Dendritic cell treated with granulocyte-macrophage colony-stimulating factor and Interleukin-4, amounts not matched to agents 40 ng/mL and 50 ng/mL, for 4 days (primary cell): Measurements from ENCODE around the gene ELMO3.
A peak's percentile ranks its signal among the peaks of the same experiment; 100 is the strongest.

Source experiments
- H3K27ac Mint-ChIP-seq: one replicate; pipeline ENCODE4 v1.8.0; 2022; ENCODE audit warnings: mild to moderate bottlenecking, mixed read lengths
- H3K27me3 Mint-ChIP-seq: one replicate; pipeline ENCODE4 v1.8.0; 2022; ENCODE audit warnings: mild to moderate bottlenecking, mixed read lengths
- H3K36me3 Mint-ChIP-seq: one replicate; pipeline ENCODE4 v1.8.0; 2022; ENCODE audit warnings: low read depth, mixed read lengths
- H3K4me1 Mint-ChIP-seq: one replicate; pipeline ENCODE4 v1.8.0; 2022; ENCODE audit warnings: low read depth, mixed read lengths
- H3K4me3 Mint-ChIP-seq: one replicate; pipeline ENCODE4 v1.8.0; 2022; ENCODE audit warnings: mild to moderate bottlenecking, moderate library complexity, mixed read lengths
- H3K9me3 Mint-ChIP-seq: one replicate; pipeline ENCODE4 v1.8.0; 2022; ENCODE audit warnings: mixed read lengths
- intact Hi-C: fragments of 100-400 bp; cut with micrococcal nuclease; formaldehyde crosslinking; loops from one replicate; pipeline ENCODE4 v1.15.0; 2022

ELMO3 gene

GRCh38 chr16:67191995-67192681, 6.8 kb upstream of the ELMO3 start, which contains the start of gene E2F4:
Gene E2F4, plus strand, starts transcription at chr16:67192155. Its CDS starts 73 bp downstream, at chr16:67192228.
- peaks cover under 1% of the 10 kb centered on the region for H3K27me3 Mint-ChIP-seq
- intact Hi-C loops = loop anchor here (2.0 kb wide), 1 partner anchor 35 kb away; the partner anchor contains the start of gene TMEM208
- peaks cover 50% of the 10 kb centered on the region for H3K4me1 Mint-ChIP-seq
- H3K27ac Mint-ChIP-seq = peak within 1 kb of the TSS; percentile 79
- peak within 1 kb of the TSS; percentile 83 for H3K4me3 Mint-ChIP-seq
- H3K9me3 Mint-ChIP-seq = no peaks in the 10 kb centered on the region
- peaks cover 48% of the 10 kb centered on the region for H3K36me3 Mint-ChIP-seq

GRCh38 chr16:67192781-67193361, 6.1 kb upstream of the ELMO3 start:
- H3K36me3 Mint-ChIP-seq = peaks cover 56% of the 10 kb centered on the region
- H3K4me3 Mint-ChIP-seq = peak overlapping the region; percentile 83
- H3K27me3 Mint-ChIP-seq = no peaks in the 10 kb centered on the region
- peak overlapping the region; percentile 79 for H3K27ac Mint-ChIP-seq
- intact Hi-C loops = loop anchor here (2.0 kb wide), 1 partner anchor 34 kb away; the partner anchor contains the start of gene TMEM208
- H3K9me3 Mint-ChIP-seq = no peaks in the 10 kb centered on the region
- H3K4me1 Mint-ChIP-seq = peaks cover 58% of the 10 kb centered on the region

- Mint-ChIP-seq H3K27ac (peak overlapping the region; percentile 79), H3K27me3 (no peaks in the 10 kb centered on the region), H3K4me1 (peaks cover 64% of the 10 kb centered on the region), H3K36me3 (peaks cover 62% of the 10 kb centered on the region), H3K4me3 (peak overlapping the region; percentile 83), H3K9me3 (no peaks in the 10 kb centered on the region)
- intact Hi-C loops = loop anchor here (2.0 kb wide), 1 partner anchor 33 kb away; the partner anchor contains the start of gene TMEM208
Observed at GRCh38 chr16:67193536-67193935, 5.4 kb upstream of the ELMO3 start.

- intact Hi-C loops = no loop called here
- peaks cover 66% of the 10 kb centered on the region for H3K4me1 Mint-ChIP-seq
- no peak overlapping the region for H3K4me3 Mint-ChIP-seq
- no peaks in the 10 kb centered on the region for H3K27me3 Mint-ChIP-seq
- H3K9me3 Mint-ChIP-seq = no peaks in the 10 kb centered on the region
- peaks cover 65% of the 10 kb centered on the region for H3K36me3 Mint-ChIP-seq
- H3K27ac Mint-ChIP-seq = peak overlapping the region; percentile 79
Observed at GRCh38 chr16:67194260-67194659, 4.7 kb upstream of the ELMO3 start.

GRCh38 chr16:67195676-67196075, 3.3 kb upstream of the ELMO3 start:
- H3K9me3 Mint-ChIP-seq = no peaks in the 10 kb centered on the region
- intact Hi-C loops = loop anchor here (5.0 kb wide), 1 partner anchor 47 kb away; no protein-coding TSS in a partner anchor
- H3K4me3 Mint-ChIP-seq = no peak overlapping the region
- H3K27me3 Mint-ChIP-seq = no peaks in the 10 kb centered on the region
- peaks cover 74% of the 10 kb centered on the region for H3K4me1 Mint-ChIP-seq
- H3K36me3 Mint-ChIP-seq = peaks cover 79% of the 10 kb centered on the region
- no peak overlapping the region for H3K27ac Mint-ChIP-seq

GRCh38 chr16:67196881-67197280, 2.0 kb upstream of the ELMO3 start:
- Mint-ChIP-seq H3K4me1 (peaks cover 67% of the 10 kb centered on the region), H3K27me3 (no peaks in the 10 kb centered on the region), H3K4me3 (no peak overlapping the region), H3K36me3 (peaks cover 91% of the 10 kb centered on the region), H3K27ac (no peak overlapping the region), H3K9me3 (no peaks in the 10 kb centered on the region)
- intact Hi-C loops = loop anchor here (5.0 kb wide), 1 partner anchor 45 kb away; no protein-coding TSS in a partner anchor

- Mint-ChIP-seq H3K36me3 (peaks cover 93% of the 10 kb centered on the region), H3K4me3 (no peak overlapping the region), H3K27me3 (no peaks in the 10 kb centered on the region), H3K4me1 (peaks cover 63% of the 10 kb centered on the region), H3K9me3 (no peaks in the 10 kb centered on the region), H3K27ac (peak overlapping the region; percentile 70)
- intact Hi-C loops = loop anchor here (5.0 kb wide), 1 partner anchor 45 kb away; no protein-coding TSS in a partner anchor
Observed at GRCh38 chr16:67197704-67198103, 1.2 kb upstream of the ELMO3 start.

GRCh38 chr16:67198238-67198734, 645 bp upstream of the ELMO3 start:
- Mint-ChIP-seq H3K4me3 (no peak overlapping the region), H3K9me3 (no peaks in the 10 kb centered on the region), H3K27ac (peak overlapping the region; percentile 70), H3K27me3 (no peaks in the 10 kb centered on the region), H3K36me3 (peaks cover 95% of the 10 kb centered on the region), H3K4me1 (peaks cover 57% of the 10 kb centered on the region)
- intact Hi-C loops = loop anchor here (5.0 kb wide), 1 partner anchor 44 kb away; no protein-coding TSS in a partner anchor

GRCh38 chr16:67199808-67200198, 872 bp downstream of the ELMO3 start:
- Mint-ChIP-seq H3K9me3 (no peaks in the 10 kb centered on the region), H3K4me1 (peaks cover 42% of the 10 kb centered on the region), H3K27me3 (no peaks in the 10 kb centered on the region), H3K36me3 (peaks cover 95% of the 10 kb centered on the region), H3K27ac (peak overlapping the region; percentile 23), H3K4me3 (no peak overlapping the region)
- intact Hi-C loops = loop anchor here (5.0 kb wide), 1 partner anchor 42 kb away; no protein-coding TSS in a partner anchor

GRCh38 chr16:67200491-67200890, 1.6 kb downstream of the ELMO3 start:
- intact Hi-C loops = no loop called here
- H3K27me3 Mint-ChIP-seq = no peaks in the 10 kb centered on the region

GRCh38 chr16:67201411-67202345, 2.7 kb downstream of the ELMO3 start:
- H3K27ac Mint-ChIP-seq = no peak overlapping the region
- H3K4me3 Mint-ChIP-seq = no peak overlapping the region
- intact Hi-C loops = no loop called here
- H3K9me3 Mint-ChIP-seq = no peaks in the 10 kb centered on the region
- H3K4me1 Mint-ChIP-seq = peaks cover 28% of the 10 kb centered on the region
- peaks cover 95% of the 10 kb centered on the region for H3K36me3 Mint-ChIP-seq
- no peaks in the 10 kb centered on the region for H3K27me3 Mint-ChIP-seq

More at GRCh38 chr16:67200491-67200890, 1.6 kb downstream of the ELMO3 start:
- no peaks in the 10 kb centered on the region for H3K9me3 Mint-ChIP-seq
- peaks cover 40% of the 10 kb centered on the region for H3K4me1 Mint-ChIP-seq
- H3K27ac Mint-ChIP-seq = no peak overlapping the region
- peaks cover 95% of the 10 kb centered on the region for H3K36me3 Mint-ChIP-seq
- no peak overlapping the region for H3K4me3 Mint-ChIP-seq

GRCh38 chr16:67202426-67202825, 3.5 kb downstream of the ELMO3 start:
- Mint-ChIP-seq H3K36me3 (peaks cover 95% of the 10 kb centered on the region), H3K9me3 (no peaks in the 10 kb centered on the region), H3K4me1 (peaks cover 21% of the 10 kb centered on the region), H3K27ac (no peak overlapping the region), H3K27me3 (no peaks in the 10 kb centered on the region), H3K4me3 (no peak overlapping the region)
- intact Hi-C loops = no loop called here

GRCh38 chr16:67202956-67203493, 4.1 kb downstream of the ELMO3 start:
- Mint-ChIP-seq H3K36me3 (peaks cover 90% of the 10 kb centered on the region), H3K9me3 (no peaks in the 10 kb centered on the region), H3K4me3 (no peak overlapping the region), H3K27me3 (no peaks in the 10 kb centered on the region), H3K4me1 (peaks cover 15% of the 10 kb centered on the region), H3K27ac (no peak overlapping the region)
- intact Hi-C loops = no loop called here
